T1000 (cell line): ENCODE data around the gene KIF5C.
"Not testable (repeated sequence)": the region's sequence is repeated elsewhere in the genome, so short reads cannot be mapped to it uniquely, and the experiment has no call there.

Experiments
- DNase-seq: peaks from one replicate; lab custom pipeline; 2025; ENCODE audit warnings: mixed read lengths; lab: John Stamatoyannopoulos, UW

The KIF5C gene

GRCh38 chr2:148965623-148966437 lies 90.8 kb downstream of the KIF5C start:
- no peak for DNase-seq

- DNase-seq, result no peak
Measured at GRCh38 chr2:148966438-148966758, 91.4 kb downstream of the KIF5C start.

GRCh38 chr2:148967056-148967455 lies 92.0 kb downstream of the KIF5C start:
- no peak for DNase-seq

- DNase-seq, result no peak
Measured at GRCh38 chr2:148967578-148967977, 92.6 kb downstream of the KIF5C start.

GRCh38 chr2:148968301-148968700 lies 93.3 kb downstream of the KIF5C start:
- DNase-seq, result no peak

GRCh38 chr2:148968776-148969319 lies 93.8 kb downstream of the KIF5C start:
- no peak for DNase-seq

- DNase-seq, result no peak
Measured at GRCh38 chr2:148969659-148970061, 94.6 kb downstream of the KIF5C start.

GRCh38 chr2:148970385-148970784 lies 95.4 kb downstream of the KIF5C start:
- DNase-seq, result no peak

GRCh38 chr2:148971547-148971946 lies 96.5 kb downstream of the KIF5C start:
- no peak for DNase-seq

GRCh38 chr2:148974095-148974494 lies 99.1 kb downstream of the KIF5C start:
- no peak for DNase-seq

- no peak for DNase-seq
Measured at GRCh38 chr2:148978026-148978685, 103.1 kb downstream of the KIF5C start.

GRCh38 chr2:148978706-148979105 lies 103.7 kb downstream of the KIF5C start:
- no peak for DNase-seq

GRCh38 chr2:148979164-148979918 lies 104.3 kb downstream of the KIF5C start:
- no peak for DNase-seq

GRCh38 chr2:148979919-148980277 lies 104.9 kb downstream of the KIF5C start:
- DNase-seq, result no peak

GRCh38 chr2:148980496-148980895 lies 105.5 kb downstream of the KIF5C start:
- DNase-seq, result not testable (repeated sequence)

GRCh38 chr2:148981324-148981723 lies 106.3 kb downstream of the KIF5C start:
- no peak for DNase-seq

GRCh38 chr2:148981781-148982180 lies 106.8 kb downstream of the KIF5C start:
- no peak for DNase-seq

GRCh38 chr2:148982282-148982681 lies 107.3 kb downstream of the KIF5C start:
- no peak for DNase-seq

GRCh38 chr2:148983896-148984295 lies 108.9 kb downstream of the KIF5C start:
- no peak for DNase-seq

- no peak for DNase-seq
Measured at GRCh38 chr2:148984449-148984848, 109.4 kb downstream of the KIF5C start.

GRCh38 chr2:148987286-148987685 lies 112.3 kb downstream of the KIF5C start:
- DNase-seq, result no peak

- DNase-seq, result no peak
Measured at GRCh38 chr2:148988337-148988736, 113.3 kb downstream of the KIF5C start.
